ENCODE measurements around the gene DAP. TPM values are rescaled to one million over a fixed set of nuclear protein-coding genes. Genes with fewer than 3 reads are reported as not detected.
"Not testable (repeated sequence)": the region's sequence is repeated elsewhere in the genome, so short reads cannot be mapped to it uniquely, and the experiment has no call there.

DAP gene
- total RNA-seq, 4 donors from 2014 or later: 2.4 to 11.7 (median 3.6) TPM

DNA sequence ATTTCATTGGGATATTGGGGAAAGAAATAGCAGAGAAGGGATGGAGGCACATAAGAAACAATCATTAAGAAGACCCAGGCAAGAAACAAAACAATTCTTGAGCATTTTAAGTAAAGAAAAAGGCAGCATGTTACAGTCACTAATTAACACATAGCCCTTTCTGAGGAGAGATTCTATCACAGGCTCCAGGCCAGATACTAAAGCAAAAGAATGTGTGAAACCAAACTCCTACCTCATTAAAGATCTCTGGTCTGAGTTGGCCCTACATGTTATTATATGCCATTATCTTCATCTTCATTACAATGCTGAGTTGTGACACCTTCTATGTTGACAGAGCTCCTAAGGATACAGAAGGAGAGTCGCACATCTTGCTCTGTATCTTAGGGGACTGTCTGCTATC lies 37.5 kb downstream of the DAP start:
- H3K27me3 ChIP-seq: no peaks in the 10 kb centered on the region
- in situ Hi-C loops (cut with MboI; ENCODE audit: low sequenced_read_pairs in 4 of 4): no loop called here
- ATAC-seq (no peak), DNase-seq (no peak)
- no peaks in the 10 kb centered on the region for H3K36me3 ChIP-seq
- no peak overlapping the region for H3K4me3 ChIP-seq
- no peaks in the 10 kb centered on the region for H3K9me3 ChIP-seq
- peaks cover 0 to 3% of the 10 kb centered on the region in 2 donors for H3K4me1 ChIP-seq
- intact Hi-C loops (cut with DNase I; ENCODE audit: low total_unique reads): no loop called here
- no peak for TF ChIP-seq POLR2A (IDR thresholded peaks at IDR 0.05)
- TF ChIP-seq, protein P1, sequence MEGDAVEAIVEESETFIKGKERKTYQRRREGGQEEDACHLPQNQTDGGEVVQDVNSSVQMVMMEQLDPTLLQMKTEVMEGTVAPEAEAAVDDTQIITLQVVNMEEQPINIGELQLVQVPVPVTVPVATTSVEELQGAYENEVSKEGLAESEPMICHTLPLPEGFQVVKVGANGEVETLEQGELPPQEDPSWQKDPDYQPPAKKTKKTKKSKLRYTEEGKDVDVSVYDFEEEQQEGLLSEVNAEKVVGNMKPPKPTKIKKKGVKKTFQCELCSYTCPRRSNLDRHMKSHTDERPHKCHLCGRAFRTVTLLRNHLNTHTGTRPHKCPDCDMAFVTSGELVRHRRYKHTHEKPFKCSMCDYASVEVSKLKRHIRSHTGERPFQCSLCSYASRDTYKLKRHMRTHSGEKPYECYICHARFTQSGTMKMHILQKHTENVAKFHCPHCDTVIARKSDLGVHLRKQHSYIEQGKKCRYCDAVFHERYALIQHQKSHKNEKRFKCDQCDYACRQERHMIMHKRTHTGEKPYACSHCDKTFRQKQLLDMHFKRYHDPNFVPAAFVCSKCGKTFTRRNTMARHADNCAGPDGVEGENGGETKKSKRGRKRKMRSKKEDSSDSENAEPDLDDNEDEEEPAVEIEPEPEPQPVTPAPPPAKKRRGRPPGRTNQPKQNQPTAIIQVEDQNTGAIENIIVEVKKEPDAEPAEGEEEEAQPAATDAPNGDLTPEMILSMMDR (IDR thresholded peaks at IDR 0.05 in 4 of 5, conservative IDR thresholded peaks at IDR 0.05 in 1 of 5): no peak
- H3K27ac ChIP-seq: no peak overlapping the region

DNA sequence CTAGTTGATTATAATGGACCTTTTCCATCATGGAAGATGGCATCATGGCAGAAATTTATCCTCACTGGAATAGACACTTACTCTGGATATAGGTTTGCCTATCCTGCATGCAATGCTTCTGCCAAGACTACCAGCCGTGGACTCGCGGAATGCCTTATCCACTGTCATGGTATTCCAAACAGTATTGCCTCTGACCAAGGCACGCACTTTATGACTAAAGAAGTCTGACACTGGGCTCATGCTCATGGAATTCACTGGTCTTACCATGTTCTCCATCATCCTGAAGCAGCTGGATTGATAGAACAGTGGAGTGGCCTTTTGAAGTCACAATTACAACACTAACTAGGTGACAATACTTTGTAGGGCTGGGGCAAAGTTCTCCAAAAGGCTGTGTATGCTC lies 40.3 kb downstream of the DAP start:
- H3K9me3 ChIP-seq; H3K27me3 ChIP-seq; in situ Hi-C loops (cut with MboI; ENCODE audit: low sequenced_read_pairs in 4 of 4); DNase-seq; H3K36me3 ChIP-seq; H3K4me1 ChIP-seq; H3K4me3 ChIP-seq; ATAC-seq; intact Hi-C loops (cut with DNase I; ENCODE audit: low total_unique reads); H3K27ac ChIP-seq: not testable (repeated sequence)

DNA sequence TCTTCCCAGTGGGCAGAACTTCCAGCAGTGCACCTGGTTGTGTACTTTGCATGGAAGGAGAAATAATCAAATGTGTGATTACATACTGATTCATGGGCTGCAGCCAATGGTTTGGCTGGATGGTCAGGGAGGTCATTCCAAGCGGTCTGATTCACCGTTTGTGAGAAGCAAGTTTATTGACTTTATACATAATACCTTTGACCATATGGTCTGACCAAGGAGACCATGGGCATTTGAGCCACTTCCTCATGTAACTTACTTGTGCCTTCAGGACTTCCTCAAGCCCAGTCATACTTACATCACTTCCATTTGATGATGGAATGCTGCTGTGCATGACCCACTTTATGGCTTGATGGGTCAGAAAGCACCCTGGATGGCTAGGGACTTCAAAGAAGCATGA lies 41.1 kb downstream of the DAP start:
- intact Hi-C loops (cut with DNase I; ENCODE audit: low total_unique reads): no loop called here
- Histone ChIP-seq H3K4me3 (no peak overlapping the region), H3K9me3 (no peaks in the 10 kb centered on the region), H3K36me3 (no peaks in the 10 kb centered on the region), H3K27ac (no peak overlapping the region), H3K27me3 (no peaks in the 10 kb centered on the region), H3K4me1 (peaks cover 0 to 3% of the 10 kb centered on the region in 2 donors)
- TF ChIP-seq, protein P1 (IDR thresholded peaks at IDR 0.05 in 4 of 5, conservative IDR thresholded peaks at IDR 0.05 in 1 of 5): no peak
- TF ChIP-seq POLR2A (IDR thresholded peaks at IDR 0.05): no peak
- no peak for ATAC-seq
- in situ Hi-C loops (cut with MboI; ENCODE audit: low sequenced_read_pairs in 4 of 4): no loop called here
- DNase-seq: no peak

DNA sequence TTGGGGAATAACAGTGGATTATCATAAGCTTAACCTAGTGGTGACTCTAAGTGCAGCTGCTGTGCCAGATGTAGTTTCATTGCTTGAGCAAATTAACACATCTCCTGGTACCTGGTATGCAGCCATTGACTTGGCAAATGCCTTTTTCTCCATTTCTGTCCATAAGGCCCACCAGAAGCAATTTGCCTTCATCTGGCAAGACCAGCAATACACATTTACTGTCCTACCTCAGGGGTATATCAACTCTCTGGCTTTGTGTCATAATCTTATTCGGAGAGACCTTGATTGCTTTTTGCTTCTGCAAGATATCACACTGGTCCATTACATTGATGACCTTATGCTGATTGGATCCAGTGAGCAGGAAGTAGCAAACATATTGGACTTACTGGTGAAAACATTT lies 42.4 kb downstream of the DAP start:
- intact Hi-C loops (cut with DNase I; ENCODE audit: low total_unique reads); H3K4me3 ChIP-seq; H3K9me3 ChIP-seq; in situ Hi-C loops (cut with MboI; ENCODE audit: low sequenced_read_pairs in 4 of 4); H3K27me3 ChIP-seq; ATAC-seq; H3K4me1 ChIP-seq; H3K27ac ChIP-seq; DNase-seq; H3K36me3 ChIP-seq: not testable (repeated sequence)

DNA sequence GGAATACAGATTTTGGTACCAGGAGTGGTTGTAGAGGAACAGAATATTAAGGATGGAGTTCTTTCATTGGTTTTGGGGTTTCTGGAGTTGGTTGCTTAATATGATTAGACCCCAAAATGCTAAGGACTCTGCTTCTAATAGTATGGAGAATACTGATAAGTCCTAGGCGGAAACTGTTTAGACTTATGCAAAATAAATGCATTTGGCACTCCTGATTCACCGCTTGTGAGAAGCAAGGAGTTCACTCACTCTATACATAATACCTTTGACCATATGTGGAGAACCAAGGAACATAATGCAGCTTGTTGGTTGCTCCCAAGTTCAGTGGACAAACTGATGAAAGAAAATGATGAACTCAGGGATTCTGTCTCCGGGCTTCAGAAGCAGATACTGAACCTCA lies 44.2 kb downstream of the DAP start:
- intact Hi-C loops (cut with DNase I; ENCODE audit: low total_unique reads); H3K4me3 ChIP-seq; in situ Hi-C loops (cut with MboI; ENCODE audit: low sequenced_read_pairs in 4 of 4); H3K9me3 ChIP-seq; H3K4me1 ChIP-seq; DNase-seq; H3K36me3 ChIP-seq; H3K27ac ChIP-seq; ATAC-seq; H3K27me3 ChIP-seq: not testable (repeated sequence)

DNA sequence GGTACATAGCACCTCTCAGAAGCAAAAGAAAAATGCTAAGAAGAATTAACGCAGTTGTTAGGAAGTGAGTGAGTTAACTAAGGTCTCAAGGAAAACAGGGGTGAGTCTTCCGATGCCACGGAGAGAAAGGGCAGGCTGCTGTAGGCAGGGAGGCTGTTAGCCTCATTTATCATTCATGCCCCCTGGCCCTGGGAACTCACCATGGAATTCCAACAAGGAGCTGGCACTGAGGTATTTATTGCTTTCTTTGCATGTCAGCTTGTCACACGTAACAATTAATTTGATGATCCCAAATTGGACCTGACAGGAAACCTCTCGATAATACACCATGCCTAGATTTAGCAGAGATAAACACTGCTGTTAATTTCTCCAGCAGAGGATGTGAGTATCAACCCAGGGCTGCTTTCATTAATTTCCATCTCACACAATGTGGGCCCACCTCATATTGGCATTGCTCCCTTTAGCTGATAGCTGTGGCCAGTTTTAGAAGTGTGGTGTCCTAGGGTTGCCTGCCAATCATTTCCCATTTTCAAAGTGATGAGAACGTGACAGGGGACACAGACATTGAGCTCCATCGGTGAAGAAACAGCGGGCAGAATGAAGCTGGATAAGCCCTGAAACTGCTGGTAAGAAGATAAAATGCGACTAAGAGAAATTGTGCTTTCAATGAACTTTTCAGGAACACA lies 45.3 kb downstream of the DAP start:
- TF ChIP-seq, protein P1 (IDR thresholded peaks at IDR 0.05 in 4 of 5, conservative IDR thresholded peaks at IDR 0.05 in 1 of 5): no peak
- TF ChIP-seq POLR2A (IDR thresholded peaks at IDR 0.05): no peak
- DNase-seq: no peak

More for the DNA sequence above, 45.3 kb downstream of the DAP start:
- no peaks in the 10 kb centered on the region for H3K36me3 ChIP-seq
- no peak overlapping the region for H3K27ac ChIP-seq
- no peaks in the 10 kb centered on the region for H3K9me3 ChIP-seq
- H3K4me3 ChIP-seq: no peak overlapping the region
- ATAC-seq: no peak
- H3K4me1 ChIP-seq: no peaks in the 10 kb centered on the region
- intact Hi-C loops (cut with DNase I; ENCODE audit: low total_unique reads) (no loop called here), in situ Hi-C loops (cut with MboI; ENCODE audit: low sequenced_read_pairs in 4 of 4) (no loop called here)
- H3K27me3 ChIP-seq: no peaks in the 10 kb centered on the region
